HG02588 (cell line): Measurements from ENCODE around the gene PTPRR.

Experiments
- ATAC-seq: cut with Tn5 transposase; IDR thresholded peaks from one replicate; pipeline ENCODE4 v1.9.1; 2021; ENCODE audit warnings: mild to moderate bottlenecking, moderate library complexity; ENCODE audit not compliant: unreplicated experiment

Gene PTPRR

GRCh38 chr12:70652451-70652850 lies 268.1 kb downstream of the PTPRR start:
- ATAC-seq, result no peak

- ATAC-seq, result no peak
Observed at GRCh38 chr12:70648831-70649230, 271.7 kb downstream of the PTPRR start.

- no peak for ATAC-seq
Observed at GRCh38 chr12:70648191-70648590, 272.3 kb downstream of the PTPRR start.

GRCh38 chr12:70646850-70647249 lies 273.7 kb downstream of the PTPRR start:
- ATAC-seq, result no peak

- ATAC-seq, result peak; percentile 84
Observed at GRCh38 chr12:70645494-70646317, 274.8 kb downstream of the PTPRR start.

- no peak for ATAC-seq
Observed at GRCh38 chr12:70644861-70645260, 275.7 kb downstream of the PTPRR start.

- ATAC-seq, result no peak
Observed at GRCh38 chr12:70643939-70644338, 276.6 kb downstream of the PTPRR start.

GRCh38 chr12:70641691-70642090 lies 278.8 kb downstream of the PTPRR start:
- no peak for ATAC-seq

- no peak for ATAC-seq
Observed at GRCh38 chr12:70640901-70641300, 279.6 kb downstream of the PTPRR start.

- ATAC-seq, result no peak
Observed at GRCh38 chr12:70639535-70639934, 281.0 kb downstream of the PTPRR start.

GRCh38 chr12:70638639-70639360 lies 281.7 kb downstream of the PTPRR start:
- ATAC-seq, result no peak

GRCh38 chr12:70637303-70638085 lies 283.0 kb downstream of the PTPRR start, which contains the start of gene PTPRB:
Gene PTPRB, minus strand, starts transcription at chr12:70637429. Its CDS starts 34 bp downstream, at chr12:70637395.
- no peak for ATAC-seq

GRCh38 chr12:70635755-70636154 lies 284.8 kb downstream of the PTPRR start:
- ATAC-seq, result no peak

GRCh38 chr12:70628701-70629480 lies 291.6 kb downstream of the PTPRR start:
- ATAC-seq, result no peak

- no peak for ATAC-seq
Observed at GRCh38 chr12:70627677-70628076, 292.9 kb downstream of the PTPRR start.

- ATAC-seq, result no peak
Observed at GRCh38 chr12:70626180-70626579, 294.4 kb downstream of the PTPRR start.

GRCh38 chr12:70619471-70620152 lies 300.9 kb downstream of the PTPRR start:
- no peak for ATAC-seq

- no peak for ATAC-seq
Observed at GRCh38 chr12:70618371-70618770, 302.2 kb downstream of the PTPRR start.

- no peak for ATAC-seq
Observed at GRCh38 chr12:70617450-70617849, 303.1 kb downstream of the PTPRR start.
